RWPE2 (cell line): Measurements from ENCODE around the gene COX7A2.

Experiments used
- ATAC-seq: fragments of 200-7000 bp; cut with Tn5 transposase; 3 replicates; pipeline ENCODE4 v1.9.1; 2021; ENCODE audit warnings: low read depth
- DNase-seq: peaks from one replicate; pipeline ENCODE4 v3.0.0-alpha.2; 2020; ENCODE audit warnings: low spot score
- H3K27ac ChIP-seq: fragments of 450-650 bp; 2 replicates; pipeline ENCODE4 v1.5.1; 2017; ENCODE audit warnings: mild to moderate bottlenecking; ENCODE audit not compliant: poor library complexity, severe bottlenecking
- H3K27me3 ChIP-seq: fragments of 250-450 bp; sonication (Bioruptor Pico); 2 replicates; pipeline ENCODE4 v1.5.1; 2021; ENCODE audit warnings: mild to moderate bottlenecking, moderate library complexity; ENCODE audit not compliant: insufficient read depth, poor library complexity, severe bottlenecking
- H3K36me3 ChIP-seq: fragments of 250-450 bp; sonication (Bioruptor Pico); 2 replicates; pipeline ENCODE4 v1.5.1; 2020; ENCODE audit warnings: low read depth, mild to moderate bottlenecking, moderate library complexity
- H3K4me1 ChIP-seq: fragments of 250-450 bp; sonication (Bioruptor Pico); 2 replicates; pipeline ENCODE4 v1.5.1; 2021; ENCODE audit warnings: mild to moderate bottlenecking, moderate library complexity; ENCODE audit not compliant: insufficient read depth, poor library complexity, severe bottlenecking
- H3K4me3 ChIP-seq: fragments of 250-450 bp; sonication (Bioruptor Pico); 2 replicates; pipeline ENCODE4 v1.5.1; 2021; ENCODE audit warnings: mild to moderate bottlenecking, moderate library complexity; ENCODE audit not compliant: severe bottlenecking
- H3K9me3 ChIP-seq: fragments of 250-450 bp; sonication (Bioruptor Pico); 2 replicates; pipeline ENCODE4 v1.5.1; 2021; ENCODE audit warnings: mild to moderate bottlenecking, moderate library complexity; ENCODE audit not compliant: severe bottlenecking
- TF ChIP-seq, protein P1 (sequence below): fragments of 450-650 bp; IDR thresholded peaks from one replicate; pipeline ENCODE4 v1.5.1; 2017; ENCODE audit warnings: mild to moderate bottlenecking, moderate library complexity; ENCODE audit not compliant: poor library complexity, severe bottlenecking

Gene COX7A2

DNA sequence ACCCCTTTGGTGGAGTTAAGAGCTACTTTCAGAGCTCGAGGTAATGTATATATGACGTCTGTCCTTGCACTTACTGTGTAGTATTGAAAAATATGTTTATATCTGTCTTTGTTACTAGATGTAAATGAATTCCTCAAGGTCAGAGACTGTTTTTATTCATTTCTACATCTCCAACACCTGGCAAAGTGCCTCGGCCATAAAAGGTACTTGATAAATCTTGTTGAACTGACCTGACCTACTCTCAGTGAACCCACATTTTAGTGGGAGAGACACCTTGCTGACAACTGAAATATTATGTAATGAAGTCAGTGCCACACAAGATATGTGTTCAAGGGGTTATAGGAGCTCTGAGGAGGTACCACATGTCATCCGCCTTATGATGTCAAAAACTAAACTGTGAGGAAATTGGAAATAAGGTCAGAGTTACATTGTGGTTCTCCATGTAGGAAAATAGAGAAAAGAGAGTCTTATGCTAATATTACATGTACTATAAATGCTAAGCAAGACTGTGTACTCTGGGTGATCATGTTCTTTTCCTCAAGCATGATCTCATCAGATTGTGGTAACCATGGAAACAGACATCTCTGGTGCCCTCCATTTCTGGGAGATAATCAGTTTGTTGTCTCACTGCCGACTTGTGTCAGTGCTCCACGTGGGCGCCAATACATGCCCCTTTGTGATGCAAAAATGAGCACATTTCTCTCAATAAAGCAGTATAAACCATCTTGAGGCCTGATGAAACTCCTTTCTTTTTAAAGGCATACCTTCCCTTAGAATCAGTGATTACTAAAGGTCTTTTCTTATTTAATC, 46.7 kb upstream of the COX7A2 start:
- ATAC-seq (no peak), DNase-seq (no peak)
- TF ChIP-seq, protein P1, sequence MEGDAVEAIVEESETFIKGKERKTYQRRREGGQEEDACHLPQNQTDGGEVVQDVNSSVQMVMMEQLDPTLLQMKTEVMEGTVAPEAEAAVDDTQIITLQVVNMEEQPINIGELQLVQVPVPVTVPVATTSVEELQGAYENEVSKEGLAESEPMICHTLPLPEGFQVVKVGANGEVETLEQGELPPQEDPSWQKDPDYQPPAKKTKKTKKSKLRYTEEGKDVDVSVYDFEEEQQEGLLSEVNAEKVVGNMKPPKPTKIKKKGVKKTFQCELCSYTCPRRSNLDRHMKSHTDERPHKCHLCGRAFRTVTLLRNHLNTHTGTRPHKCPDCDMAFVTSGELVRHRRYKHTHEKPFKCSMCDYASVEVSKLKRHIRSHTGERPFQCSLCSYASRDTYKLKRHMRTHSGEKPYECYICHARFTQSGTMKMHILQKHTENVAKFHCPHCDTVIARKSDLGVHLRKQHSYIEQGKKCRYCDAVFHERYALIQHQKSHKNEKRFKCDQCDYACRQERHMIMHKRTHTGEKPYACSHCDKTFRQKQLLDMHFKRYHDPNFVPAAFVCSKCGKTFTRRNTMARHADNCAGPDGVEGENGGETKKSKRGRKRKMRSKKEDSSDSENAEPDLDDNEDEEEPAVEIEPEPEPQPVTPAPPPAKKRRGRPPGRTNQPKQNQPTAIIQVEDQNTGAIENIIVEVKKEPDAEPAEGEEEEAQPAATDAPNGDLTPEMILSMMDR = no peak

DNA sequence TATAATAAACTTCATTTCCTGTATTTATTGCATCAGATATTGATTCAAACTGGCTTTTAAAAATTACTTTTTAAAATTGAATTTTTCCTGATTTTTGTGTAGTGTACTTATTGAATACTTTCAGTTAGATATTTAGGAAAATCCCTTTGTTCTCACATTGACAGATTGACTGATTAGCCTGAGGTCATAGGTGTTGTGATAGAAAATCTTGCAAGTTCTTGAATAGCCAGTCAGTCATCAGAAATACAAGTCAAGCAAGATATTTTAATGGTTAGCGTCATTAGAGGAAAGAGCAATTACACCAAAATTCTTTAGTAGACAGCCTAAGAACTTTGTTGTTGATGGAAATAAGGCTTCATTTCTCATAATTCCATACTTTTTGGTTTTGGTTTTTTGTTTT, 44.4 kb upstream of the COX7A2 start:
- Histone ChIP-seq H3K9me3 (no peaks in the 10 kb centered on the region), H3K4me1 (peaks cover 21% of the 10 kb centered on the region), H3K4me3 (no peak overlapping the region), H3K27me3 (no peaks in the 10 kb centered on the region), H3K27ac (no peak overlapping the region), H3K36me3 (no peaks in the 10 kb centered on the region)
- DNase-seq (no peak), ATAC-seq (no peak)
- TF ChIP-seq, protein P1 = no peak

More for the DNA sequence above, 46.7 kb upstream of the COX7A2 start:
- peaks cover 20% of the 10 kb centered on the region for H3K4me1 ChIP-seq
- H3K27me3 ChIP-seq = no peaks in the 10 kb centered on the region
- no peaks in the 10 kb centered on the region for H3K36me3 ChIP-seq
- no peaks in the 10 kb centered on the region for H3K9me3 ChIP-seq
- no peak overlapping the region for H3K27ac ChIP-seq
- H3K4me3 ChIP-seq = no peak overlapping the region

DNA sequence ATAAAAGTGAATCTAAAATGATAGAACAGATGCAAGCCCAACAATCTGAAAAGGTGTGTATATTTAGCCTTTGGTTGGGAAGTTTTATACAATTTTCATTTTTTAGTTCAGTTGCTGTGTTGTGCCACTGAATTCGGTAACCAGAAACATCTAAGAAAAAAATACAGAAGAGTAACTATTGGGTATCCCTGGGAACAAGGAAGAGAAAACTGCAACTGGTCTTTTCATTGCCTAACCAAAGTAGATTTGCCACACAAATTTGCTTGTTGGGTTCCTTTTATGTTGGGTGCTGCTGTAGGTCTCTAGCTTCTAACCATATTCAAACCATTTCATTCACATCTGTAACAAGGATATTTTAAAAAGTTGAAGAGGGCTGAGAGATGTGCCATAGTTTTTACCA, 43.8 kb upstream of the COX7A2 start:
- no peak for DNase-seq
- H3K36me3 ChIP-seq = no peaks in the 10 kb centered on the region
- TF ChIP-seq, protein P1 = no peak
- no peaks in the 10 kb centered on the region for H3K9me3 ChIP-seq
- no peak overlapping the region for H3K27ac ChIP-seq
- no peak for ATAC-seq
- peaks cover 27% of the 10 kb centered on the region for H3K4me1 ChIP-seq
- no peak overlapping the region for H3K4me3 ChIP-seq
- H3K27me3 ChIP-seq = no peaks in the 10 kb centered on the region

DNA sequence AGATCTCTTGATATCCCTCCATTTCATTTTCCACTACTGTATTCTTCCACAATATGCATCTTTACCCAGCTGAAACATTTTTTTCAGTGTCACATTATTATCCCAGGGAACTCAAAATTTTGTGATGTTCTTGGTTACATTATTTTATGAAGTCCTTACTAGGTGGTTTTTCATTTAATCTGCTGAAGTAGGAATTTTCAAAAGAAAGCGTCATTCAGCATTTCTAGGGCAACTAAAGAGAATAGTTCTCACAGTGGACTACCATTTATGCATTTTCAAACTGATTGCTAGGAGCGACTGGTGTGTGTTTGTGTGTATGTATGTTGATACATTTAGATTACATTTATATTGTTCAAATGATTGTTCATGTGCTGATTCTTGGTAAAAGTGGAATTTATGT, 43.4 kb upstream of the COX7A2 start:
- Histone ChIP-seq H3K4me3 (no peak overlapping the region), H3K27ac (no peak overlapping the region), H3K9me3 (no peaks in the 10 kb centered on the region), H3K27me3 (no peaks in the 10 kb centered on the region), H3K4me1 (peaks cover 31% of the 10 kb centered on the region), H3K36me3 (no peaks in the 10 kb centered on the region)
- TF ChIP-seq, protein P1 = no peak
- ATAC-seq = no peak
- DNase-seq = no peak

DNA sequence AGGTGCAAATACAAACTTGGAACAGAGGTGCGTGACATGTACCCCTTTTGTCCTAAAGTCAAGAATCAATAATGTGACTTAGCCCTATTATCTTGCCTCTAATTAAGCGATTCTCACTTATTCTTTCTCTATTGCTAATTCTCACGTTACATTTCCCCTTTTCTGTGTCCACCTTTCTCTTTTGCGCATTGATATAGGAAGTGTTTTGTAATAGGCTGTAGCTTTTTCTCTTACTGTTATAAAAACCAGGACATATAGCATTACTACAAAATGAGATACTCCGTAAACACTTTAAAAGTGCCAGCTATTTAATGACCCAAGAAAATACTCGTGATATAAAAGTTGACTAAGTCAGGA, 41.7 kb upstream of the COX7A2 start:
- peak overlapping the region; percentile 40 for H3K27ac ChIP-seq

More for the DNA sequence above, 41.7 kb upstream of the COX7A2 start:
- no peaks in the 10 kb centered on the region for H3K36me3 ChIP-seq
- TF ChIP-seq, protein P1 = no peak
- no peaks in the 10 kb centered on the region for H3K27me3 ChIP-seq
- H3K4me1 ChIP-seq = peaks cover 47% of the 10 kb centered on the region
- DNase-seq (no peak), ATAC-seq (no peak)
- H3K4me3 ChIP-seq = peak overlapping the region; percentile 85
- H3K9me3 ChIP-seq = no peaks in the 10 kb centered on the region
